Activated T-cell treated with anti-CD3 and anti-CD28 coated beads for 1 hour (primary cell): ENCODE data around the gene SPDYE17.
"Not testable (repeated sequence)": the region's sequence is repeated elsewhere in the genome, so short reads cannot be mapped to it uniquely, and the experiment has no call there.

Experiments used
- DNase-seq: peaks from one replicate; pipeline ENCODE4 v3.0.0-alpha.2; 2020; ENCODE audit warnings: low read depth

The SPDYE17 gene

DNA sequence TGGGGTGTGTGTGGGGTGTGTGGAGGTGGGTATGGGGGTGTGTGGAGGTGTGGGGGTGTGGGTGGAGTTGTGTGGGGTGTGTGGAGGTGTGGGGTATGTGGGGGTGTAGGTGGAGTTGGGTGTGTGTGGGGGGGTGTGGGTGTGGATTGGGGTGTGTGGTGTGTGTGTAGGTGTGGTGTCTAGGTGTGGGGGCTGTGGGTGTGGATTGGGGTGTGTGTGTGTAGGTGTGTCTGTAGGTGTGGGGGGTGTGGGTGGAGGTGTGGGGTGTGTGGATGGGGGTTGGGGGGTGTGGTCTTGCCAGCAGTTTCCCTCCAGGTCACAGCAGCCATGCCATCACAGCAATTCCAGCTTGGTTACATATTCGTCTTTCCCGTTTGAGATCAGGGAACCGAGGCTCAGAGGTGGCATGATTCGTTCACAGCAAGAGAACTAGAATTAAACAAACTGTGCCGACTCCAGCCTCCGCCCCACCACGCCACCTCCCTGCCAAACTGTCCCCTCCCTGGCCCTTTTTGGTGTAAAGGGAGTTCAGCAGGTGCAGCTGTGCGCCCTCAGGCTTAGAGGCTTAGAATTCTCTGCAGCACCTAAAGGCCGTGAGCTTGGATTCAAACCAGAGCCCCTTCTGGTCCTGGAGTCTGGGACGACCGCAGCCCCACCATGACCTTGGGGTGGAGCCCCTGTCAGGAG is 33.3 kb downstream of the SPDYE17 start:
- not testable (repeated sequence) for DNase-seq

GRCh38 chr7:76998285-76998589 is 33.9 kb downstream of the SPDYE17 start:
- DNase-seq = no peak

DNA sequence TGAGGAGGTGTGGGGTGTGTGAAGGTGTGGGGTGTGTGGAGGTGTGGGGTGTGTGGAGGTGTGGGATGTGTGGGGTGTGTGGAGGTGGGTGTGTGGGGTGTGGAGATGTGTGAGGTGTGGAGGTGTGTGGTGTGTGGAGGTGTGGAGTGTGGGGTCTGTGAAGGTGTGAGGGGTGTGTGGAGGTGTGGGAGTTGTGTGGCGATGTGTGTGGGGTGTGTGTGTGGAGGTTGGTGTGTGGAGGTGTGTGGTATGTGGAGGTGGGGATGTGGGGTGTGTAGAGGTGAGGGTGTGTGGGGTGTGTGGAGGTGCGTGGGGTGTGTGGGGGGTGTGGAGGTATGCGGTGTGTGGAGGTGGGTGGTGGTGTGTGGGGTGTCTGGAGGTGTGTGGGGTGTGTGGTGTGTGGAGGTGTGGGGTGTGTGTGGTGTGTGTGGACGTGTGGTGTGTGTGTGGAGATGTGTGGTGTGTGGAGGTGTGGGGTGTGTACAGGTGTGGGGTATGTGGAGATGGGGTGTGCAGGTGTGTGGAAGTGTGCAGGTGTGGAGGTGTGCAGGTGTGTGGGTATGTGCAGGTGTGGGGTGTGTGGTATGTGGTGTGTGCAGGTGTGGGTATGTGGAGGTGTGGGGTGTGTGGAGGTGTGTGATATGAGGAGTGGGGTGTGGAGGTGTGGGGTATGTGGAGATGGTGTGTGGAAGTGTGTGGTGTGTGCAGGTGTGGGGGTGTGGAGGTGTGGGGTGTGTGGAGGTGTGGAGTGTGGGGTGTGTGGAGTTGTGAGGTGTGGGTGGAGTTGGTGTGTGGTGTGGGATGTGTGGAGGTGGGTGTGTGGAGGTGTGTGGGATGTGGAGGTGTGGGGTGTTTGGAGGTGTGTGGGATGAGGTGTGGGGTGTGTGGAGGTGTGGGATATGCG is 34.5 kb downstream of the SPDYE17 start:
- DNase-seq = no peak

- DNase-seq = not testable (repeated sequence)
Observed at GRCh38 chr7:76996932-76997331, 35.2 kb downstream of the SPDYE17 start.

- not testable (repeated sequence) for DNase-seq
Observed at GRCh38 chr7:76994286-76994685, 37.9 kb downstream of the SPDYE17 start.

DNA sequence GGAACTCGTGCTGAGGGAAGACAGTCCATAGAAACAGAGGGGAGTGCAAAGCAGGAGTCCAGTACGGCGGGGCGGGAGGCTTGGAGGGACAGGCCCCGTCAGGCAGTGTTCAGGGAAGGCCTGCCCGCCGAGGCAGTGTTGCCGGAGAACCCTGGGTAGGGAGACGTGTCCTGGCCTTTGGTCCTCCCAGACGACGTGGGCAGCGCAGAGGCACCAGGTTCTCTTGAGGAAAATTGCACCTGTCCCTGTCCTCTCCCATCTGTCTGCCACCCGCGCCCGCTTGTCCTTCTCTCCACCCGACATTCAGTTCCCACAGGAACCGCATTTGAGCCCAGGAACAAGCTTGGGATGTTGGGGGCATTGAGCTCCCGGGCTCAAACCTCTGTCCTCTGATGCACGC is 38.3 kb downstream of the SPDYE17 start:
- not testable (repeated sequence) for DNase-seq

DNA sequence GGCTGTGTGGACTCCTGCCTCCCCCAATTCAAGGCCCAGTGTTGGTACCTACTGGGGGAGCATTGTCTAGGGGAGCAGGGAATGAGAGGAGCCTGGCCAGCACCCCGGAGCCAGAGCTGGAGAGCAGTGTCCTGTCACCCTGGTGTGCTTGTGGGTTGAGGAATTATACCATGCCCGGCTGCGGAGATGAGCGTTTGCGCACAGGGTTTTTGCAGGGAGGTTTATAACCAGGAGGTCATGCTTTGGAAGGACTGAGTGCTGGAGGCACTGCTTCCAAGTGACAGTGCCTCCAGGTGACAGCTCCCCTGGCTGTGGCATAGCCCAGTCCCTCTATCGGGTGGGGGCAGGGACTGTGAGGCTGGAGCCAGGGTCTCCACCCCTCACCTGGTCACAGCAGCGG is 39.3 kb downstream of the SPDYE17 start:
- not testable (repeated sequence) for DNase-seq

DNA sequence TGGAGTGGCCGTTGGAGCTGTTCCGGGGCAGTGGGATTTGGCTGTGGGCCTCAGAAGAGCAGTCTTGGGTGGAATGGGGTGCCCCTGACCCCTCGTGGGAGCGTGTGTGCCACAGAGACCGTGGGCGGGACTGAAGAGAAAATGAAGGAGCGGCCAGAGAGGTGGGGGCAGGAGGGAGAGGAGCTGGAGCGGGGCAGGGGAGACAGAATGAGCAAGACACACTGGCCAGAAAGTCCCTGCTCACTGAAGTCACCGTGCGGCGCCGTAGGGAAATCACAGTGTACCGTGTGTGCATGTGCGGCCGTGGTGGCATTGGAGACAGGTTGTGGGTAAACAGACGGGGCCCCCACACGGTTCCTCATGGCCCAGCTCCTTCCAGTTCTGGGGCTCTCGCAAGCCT is 40.0 kb downstream of the SPDYE17 start:
- not testable (repeated sequence) for DNase-seq

- not testable (repeated sequence) for DNase-seq
Observed at GRCh38 chr7:76990202-76990601, 42.0 kb downstream of the SPDYE17 start.

DNA sequence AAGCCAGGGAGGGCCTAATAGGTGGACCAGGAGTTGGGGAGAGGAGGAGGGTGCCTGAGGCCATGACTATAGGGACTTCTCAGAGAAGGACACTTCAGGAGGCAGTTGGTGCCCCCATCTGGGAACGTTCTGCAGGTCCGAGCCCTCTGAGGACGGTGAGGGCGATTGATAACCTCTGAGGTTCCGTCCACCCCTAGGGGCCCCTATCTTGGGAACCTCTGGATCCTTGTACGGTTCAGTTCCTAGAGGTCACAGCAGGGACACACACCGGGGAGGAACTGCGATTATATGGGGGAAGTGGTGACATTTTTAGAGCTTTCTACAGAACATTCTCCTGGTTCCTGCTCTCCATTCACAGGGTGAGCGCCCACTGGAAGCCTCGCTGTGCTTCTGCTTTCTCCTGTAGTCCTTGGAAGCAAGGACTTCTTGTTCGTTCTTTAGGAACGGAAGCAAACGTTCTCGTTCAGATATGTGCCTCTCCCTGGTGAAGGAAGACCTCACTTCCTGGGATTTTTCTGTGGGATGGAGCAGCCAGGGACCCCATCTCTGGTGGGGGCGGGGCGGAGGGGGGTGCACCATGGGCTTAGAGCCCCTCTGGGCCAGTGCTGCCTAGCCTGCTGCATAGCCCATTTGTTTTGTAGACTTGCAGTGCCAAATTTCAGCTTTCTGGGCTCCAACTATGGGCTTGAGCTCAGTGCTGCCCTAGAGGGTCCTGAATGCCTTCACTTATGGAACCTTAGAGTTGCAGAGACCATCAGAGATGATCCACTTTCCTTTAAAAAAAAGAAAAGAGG is 46.0 kb downstream of the SPDYE17 start:
- not testable (repeated sequence) for DNase-seq

- DNase-seq = not testable (repeated sequence)
Observed at GRCh38 chr7:76984784-76985136, 47.4 kb downstream of the SPDYE17 start.

GRCh38 chr7:76983937-76984783 is 48.0 kb downstream of the SPDYE17 start:
- not testable (repeated sequence) for DNase-seq

DNA sequence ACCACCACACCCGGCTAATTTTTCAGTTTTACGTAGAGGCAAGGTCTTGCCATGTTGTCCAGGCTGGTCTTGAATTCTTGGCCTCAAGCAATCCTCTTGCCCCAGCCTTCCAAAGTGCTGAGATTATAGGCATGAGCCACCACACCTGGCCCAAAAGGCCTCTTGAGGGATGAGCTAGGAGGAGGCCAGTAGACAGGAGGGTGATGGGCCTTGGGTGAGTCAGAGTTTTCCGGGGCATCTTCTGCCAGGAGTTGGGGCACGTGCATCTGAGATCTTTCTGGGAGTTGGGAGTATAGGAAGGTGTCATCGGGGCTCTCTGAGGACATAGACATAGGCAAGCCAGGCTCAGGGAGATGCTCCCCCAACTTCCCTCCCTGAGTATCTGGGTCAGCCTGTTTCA is 48.8 kb downstream of the SPDYE17 start:
- not testable (repeated sequence) for DNase-seq

- not testable (repeated sequence) for DNase-seq
Observed at GRCh38 chr7:76982501-76982900, 49.7 kb downstream of the SPDYE17 start.

DNA sequence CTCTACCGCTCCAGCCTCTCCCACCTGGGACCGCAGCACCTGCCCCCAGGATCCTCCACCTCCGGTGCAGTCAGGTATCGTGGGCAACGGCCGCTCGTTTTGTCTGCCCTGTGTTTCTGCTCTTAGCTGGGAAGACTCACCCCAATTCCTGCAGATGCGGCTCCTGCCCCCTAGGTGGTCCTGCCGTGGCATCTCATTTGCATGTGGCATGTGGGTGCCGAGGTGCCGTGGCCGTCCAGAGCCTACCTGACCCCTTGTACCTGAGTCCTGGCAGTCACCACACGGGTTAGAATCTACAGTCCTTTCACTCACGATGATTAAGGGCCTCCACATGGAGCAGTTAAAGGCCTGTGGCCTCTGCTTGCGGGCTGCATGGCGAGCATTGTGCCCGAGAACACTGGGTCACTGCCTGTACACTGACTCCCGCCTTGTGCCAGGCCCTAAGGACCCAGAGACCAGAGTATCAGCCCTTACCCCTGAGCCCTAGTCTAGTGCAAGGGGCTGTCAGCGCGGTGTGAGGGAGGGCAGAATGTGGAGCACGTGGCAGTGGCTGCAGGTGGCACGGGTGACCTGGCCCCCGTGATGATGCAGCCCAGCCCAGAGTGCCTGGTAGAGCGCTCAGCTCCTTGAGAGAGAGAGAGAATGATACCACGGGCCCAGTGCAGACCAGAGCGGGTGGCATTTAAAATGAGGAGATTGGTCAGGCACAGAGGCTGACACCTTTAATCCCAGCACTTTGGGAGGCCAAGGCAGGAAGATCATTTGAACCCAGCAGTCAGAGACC is 50.8 kb downstream of the SPDYE17 start:
- not testable (repeated sequence) for DNase-seq

DNA sequence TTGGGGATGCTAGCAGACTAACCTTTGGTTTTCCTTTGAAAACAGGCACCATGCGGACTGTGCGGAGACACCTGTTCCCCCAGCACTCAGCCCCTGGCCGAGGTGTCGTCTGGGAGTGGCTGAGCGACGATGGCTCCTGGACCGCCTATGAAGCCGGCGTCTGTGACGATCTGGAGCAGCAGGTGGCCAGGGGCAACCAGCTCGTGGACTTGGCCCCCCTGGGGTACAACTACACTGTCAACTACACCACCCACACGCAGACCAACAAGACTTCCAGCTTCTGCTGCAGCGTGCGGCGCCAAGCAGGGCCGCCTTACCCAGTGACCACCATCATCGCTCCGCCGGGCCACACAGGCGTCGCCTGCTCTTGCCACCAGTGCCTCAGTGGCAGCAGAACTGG is 51.6 kb downstream of the SPDYE17 start:
- not testable (repeated sequence) for DNase-seq

DNA sequence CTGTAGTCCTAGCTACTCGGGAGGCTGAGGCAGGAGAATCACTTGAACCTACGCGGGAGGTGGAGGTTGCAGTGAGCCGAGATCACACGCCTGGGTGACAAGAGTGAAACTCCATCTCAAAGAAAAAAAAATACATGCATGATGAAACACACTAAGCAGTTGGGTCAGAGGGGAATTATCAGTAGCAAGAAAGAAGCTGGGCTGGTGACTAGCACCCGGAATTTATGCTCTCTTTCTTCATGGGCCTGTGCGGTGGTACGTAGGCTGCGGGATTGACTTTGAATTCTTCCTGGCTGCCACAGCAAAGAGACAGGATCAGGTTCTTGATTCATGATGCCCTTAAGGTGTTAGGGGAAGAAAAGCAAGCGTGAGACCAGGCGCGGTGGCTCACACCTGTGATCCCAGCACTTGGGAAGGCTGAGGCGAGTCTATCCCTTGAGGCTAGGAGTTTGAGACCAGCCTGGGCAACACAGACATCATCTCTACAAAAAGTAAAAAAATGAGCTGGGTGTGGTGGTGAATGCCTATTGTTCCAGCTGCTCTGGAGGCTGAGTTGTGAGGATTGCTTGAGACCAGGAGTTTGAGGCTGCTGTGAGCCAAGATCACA is 54.3 kb downstream of the SPDYE17 start:
- not testable (repeated sequence) for DNase-seq

- DNase-seq = not testable (repeated sequence)
Observed at GRCh38 chr7:76974793-76975579, 57.2 kb downstream of the SPDYE17 start.

GRCh38 chr7:76974336-76974735 is 57.8 kb downstream of the SPDYE17 start:
- DNase-seq = not testable (repeated sequence)
